B cell (primary cell): ENCODE data around the gene CD36.

Experiments used
- CTCF ChIP-seq: fragments of 200-600 bp; IDR thresholded peaks from one replicate; pipeline ENCODE4 v1.8.0; 2022; ENCODE audit warnings: antibody characterized with exemption, mild to moderate bottlenecking
- EZH2 ChIP-seq: IDR thresholded peaks from 2 replicates; pipeline ENCODE4 v1.6.1; 2012; ENCODE audit warnings: borderline replicate concordance, low read depth, mild to moderate bottlenecking, moderate library complexity, low read length; ENCODE audit not compliant: insufficient read depth, poor library complexity, severe bottlenecking

- no peak for TF ChIP-seq CTCF
- no peak for TF ChIP-seq EZH2
Measured at GRCh38 chr7:80614851-80615271, 23.6 kb upstream of the CD36 start.
